Liver (tissue), 3 donors: Measurements from ENCODE around the gene PDXDC1.
"Not testable (repeated sequence)": the region's sequence is repeated elsewhere in the genome, so short reads cannot be mapped to it uniquely, and the experiment has no call there.

ENCODE experiments used
- HNF4G ChIP-seq: IDR thresholded peaks from 2 replicates; pipeline ENCODE4 v1.6.1; 2016; ENCODE audit warnings: antibody characterized with exemption
- JUND ChIP-seq, 2 donors: IDR thresholded peaks; 2 replicates each; pipeline ENCODE4 v1.6.1; 2016; ENCODE audit warnings: antibody characterized with exemption in 2 of 2
- NR2F2 ChIP-seq: IDR thresholded peaks from 2 replicates; pipeline ENCODE4 v1.6.1; 2016; ENCODE audit warnings: antibody characterized with exemption
- SP1 ChIP-seq: IDR thresholded peaks from 2 replicates; pipeline ENCODE4 v1.6.1; 2018; ENCODE audit warnings: antibody characterized with exemption, mild to moderate bottlenecking
- TAF1 ChIP-seq: conservative IDR thresholded peaks from 2 replicates; pipeline ENCODE4 v1.6.1; 2016; ENCODE audit warnings: antibody characterized with exemption, mild to moderate bottlenecking
- YY1 ChIP-seq: IDR thresholded peaks from 2 replicates; pipeline ENCODE4 v1.6.1; 2016; ENCODE audit warnings: antibody characterized with exemption, mild to moderate bottlenecking
- TF ChIP-seq, protein P1 (sequence below): fragments of 150-350 bp; IDR thresholded peaks from 2 replicates; pipeline ENCODE4 v1.5.1; 2017; ENCODE audit warnings: improper control_type of control experiment, low read depth, low read length; ENCODE audit not compliant: missing input control
- TF ChIP-seq, protein P2 (sequence below): IDR thresholded peaks from 2 replicates; pipeline ENCODE4 v1.6.1; 2016; ENCODE audit warnings: antibody characterized with exemption, mild to moderate bottlenecking
- TF ChIP-seq, protein P3 (sequence below): IDR thresholded peaks from 2 replicates; pipeline ENCODE4 v1.6.1; 2016; ENCODE audit warnings: antibody characterized with exemption
- donor health status: healthy.
- donor health status: healthy.

DNA sequence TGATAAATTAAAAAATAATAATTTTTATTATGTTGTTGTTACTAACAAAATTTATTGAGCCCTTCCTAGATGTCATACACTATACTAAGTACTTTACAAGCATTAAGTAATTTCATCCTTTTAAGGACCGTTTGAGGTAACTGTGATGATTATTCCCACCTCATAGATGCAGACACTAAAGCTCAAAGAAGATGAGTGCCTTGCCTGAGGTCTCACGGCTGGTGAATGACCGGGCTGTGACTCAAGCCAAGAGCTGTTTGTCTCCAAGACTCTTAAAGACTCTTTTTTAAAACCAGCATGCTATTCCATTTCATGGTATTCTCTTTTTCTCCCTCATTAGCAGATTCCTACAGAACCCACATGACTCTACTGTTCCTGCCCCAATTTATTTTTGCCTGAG is 193.5 kb downstream of the PDXDC1 start:
- TF ChIP-seq, protein P1, sequence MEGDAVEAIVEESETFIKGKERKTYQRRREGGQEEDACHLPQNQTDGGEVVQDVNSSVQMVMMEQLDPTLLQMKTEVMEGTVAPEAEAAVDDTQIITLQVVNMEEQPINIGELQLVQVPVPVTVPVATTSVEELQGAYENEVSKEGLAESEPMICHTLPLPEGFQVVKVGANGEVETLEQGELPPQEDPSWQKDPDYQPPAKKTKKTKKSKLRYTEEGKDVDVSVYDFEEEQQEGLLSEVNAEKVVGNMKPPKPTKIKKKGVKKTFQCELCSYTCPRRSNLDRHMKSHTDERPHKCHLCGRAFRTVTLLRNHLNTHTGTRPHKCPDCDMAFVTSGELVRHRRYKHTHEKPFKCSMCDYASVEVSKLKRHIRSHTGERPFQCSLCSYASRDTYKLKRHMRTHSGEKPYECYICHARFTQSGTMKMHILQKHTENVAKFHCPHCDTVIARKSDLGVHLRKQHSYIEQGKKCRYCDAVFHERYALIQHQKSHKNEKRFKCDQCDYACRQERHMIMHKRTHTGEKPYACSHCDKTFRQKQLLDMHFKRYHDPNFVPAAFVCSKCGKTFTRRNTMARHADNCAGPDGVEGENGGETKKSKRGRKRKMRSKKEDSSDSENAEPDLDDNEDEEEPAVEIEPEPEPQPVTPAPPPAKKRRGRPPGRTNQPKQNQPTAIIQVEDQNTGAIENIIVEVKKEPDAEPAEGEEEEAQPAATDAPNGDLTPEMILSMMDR: not testable (repeated sequence)
- TF ChIP-seq JUND (IDR thresholded peaks at IDR 0.05); NR2F2; TAF1; SP1; YY1; HNF4G: not testable (repeated sequence)
- TF ChIP-seq, protein P2, sequence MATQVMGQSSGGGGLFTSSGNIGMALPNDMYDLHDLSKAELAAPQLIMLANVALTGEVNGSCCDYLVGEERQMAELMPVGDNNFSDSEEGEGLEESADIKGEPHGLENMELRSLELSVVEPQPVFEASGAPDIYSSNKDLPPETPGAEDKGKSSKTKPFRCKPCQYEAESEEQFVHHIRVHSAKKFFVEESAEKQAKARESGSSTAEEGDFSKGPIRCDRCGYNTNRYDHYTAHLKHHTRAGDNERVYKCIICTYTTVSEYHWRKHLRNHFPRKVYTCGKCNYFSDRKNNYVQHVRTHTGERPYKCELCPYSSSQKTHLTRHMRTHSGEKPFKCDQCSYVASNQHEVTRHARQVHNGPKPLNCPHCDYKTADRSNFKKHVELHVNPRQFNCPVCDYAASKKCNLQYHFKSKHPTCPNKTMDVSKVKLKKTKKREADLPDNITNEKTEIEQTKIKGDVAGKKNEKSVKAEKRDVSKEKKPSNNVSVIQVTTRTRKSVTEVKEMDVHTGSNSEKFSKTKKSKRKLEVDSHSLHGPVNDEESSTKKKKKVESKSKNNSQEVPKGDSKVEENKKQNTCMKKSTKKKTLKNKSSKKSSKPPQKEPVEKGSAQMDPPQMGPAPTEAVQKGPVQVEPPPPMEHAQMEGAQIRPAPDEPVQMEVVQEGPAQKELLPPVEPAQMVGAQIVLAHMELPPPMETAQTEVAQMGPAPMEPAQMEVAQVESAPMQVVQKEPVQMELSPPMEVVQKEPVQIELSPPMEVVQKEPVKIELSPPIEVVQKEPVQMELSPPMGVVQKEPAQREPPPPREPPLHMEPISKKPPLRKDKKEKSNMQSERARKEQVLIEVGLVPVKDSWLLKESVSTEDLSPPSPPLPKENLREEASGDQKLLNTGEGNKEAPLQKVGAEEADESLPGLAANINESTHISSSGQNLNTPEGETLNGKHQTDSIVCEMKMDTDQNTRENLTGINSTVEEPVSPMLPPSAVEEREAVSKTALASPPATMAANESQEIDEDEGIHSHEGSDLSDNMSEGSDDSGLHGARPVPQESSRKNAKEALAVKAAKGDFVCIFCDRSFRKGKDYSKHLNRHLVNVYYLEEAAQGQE: not testable (repeated sequence)
- TF ChIP-seq, protein P3, sequence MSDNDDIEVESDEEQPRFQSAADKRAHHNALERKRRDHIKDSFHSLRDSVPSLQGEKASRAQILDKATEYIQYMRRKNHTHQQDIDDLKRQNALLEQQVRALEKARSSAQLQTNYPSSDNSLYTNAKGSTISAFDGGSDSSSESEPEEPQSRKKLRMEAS: not testable (repeated sequence)
